ENCODE data around the gene ECT2L.
A peak's percentile ranks its signal among the peaks of the same experiment; 100 is the strongest.

Gene ECT2L, protein sequence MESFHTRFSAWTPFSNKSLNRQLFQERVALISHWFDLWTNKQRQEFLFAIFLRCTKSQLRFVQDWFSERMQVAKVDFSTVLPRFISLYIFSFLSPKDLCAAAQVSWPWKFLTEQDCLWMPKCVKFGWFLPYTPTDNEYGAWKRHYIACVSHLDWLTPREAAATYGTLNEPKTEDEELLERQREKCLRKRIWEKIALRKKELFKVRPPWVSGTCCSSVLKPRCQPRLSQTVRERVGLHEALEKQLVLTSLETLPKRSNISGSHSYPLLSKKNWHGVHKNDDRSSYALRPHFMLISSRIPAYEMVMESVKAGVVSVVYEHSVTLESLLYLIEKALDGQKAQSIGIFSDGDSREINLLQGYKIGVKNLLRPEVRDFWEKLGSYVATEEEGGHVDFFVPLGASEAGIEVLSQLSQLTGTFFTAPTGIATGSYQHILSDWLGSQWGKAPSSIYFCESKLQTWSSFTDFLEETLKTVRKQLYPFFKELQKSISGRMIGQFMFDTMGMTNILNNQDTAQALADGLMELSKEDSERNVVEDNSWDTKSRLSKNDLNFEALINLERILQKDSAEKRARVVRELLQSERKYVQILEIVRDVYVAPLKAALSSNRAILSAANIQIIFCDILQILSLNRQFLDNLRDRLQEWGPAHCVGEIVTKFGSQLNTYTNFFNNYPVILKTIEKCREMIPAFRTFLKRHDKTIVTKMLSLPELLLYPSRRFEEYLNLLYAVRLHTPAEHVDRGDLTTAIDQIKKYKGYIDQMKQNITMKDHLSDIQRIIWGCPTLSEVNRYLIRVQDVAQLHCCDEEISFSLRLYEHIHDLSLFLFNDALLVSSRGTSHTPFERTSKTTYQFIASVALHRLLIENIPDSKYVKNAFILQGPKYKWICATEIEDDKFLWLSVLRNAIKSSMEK

DNA sequence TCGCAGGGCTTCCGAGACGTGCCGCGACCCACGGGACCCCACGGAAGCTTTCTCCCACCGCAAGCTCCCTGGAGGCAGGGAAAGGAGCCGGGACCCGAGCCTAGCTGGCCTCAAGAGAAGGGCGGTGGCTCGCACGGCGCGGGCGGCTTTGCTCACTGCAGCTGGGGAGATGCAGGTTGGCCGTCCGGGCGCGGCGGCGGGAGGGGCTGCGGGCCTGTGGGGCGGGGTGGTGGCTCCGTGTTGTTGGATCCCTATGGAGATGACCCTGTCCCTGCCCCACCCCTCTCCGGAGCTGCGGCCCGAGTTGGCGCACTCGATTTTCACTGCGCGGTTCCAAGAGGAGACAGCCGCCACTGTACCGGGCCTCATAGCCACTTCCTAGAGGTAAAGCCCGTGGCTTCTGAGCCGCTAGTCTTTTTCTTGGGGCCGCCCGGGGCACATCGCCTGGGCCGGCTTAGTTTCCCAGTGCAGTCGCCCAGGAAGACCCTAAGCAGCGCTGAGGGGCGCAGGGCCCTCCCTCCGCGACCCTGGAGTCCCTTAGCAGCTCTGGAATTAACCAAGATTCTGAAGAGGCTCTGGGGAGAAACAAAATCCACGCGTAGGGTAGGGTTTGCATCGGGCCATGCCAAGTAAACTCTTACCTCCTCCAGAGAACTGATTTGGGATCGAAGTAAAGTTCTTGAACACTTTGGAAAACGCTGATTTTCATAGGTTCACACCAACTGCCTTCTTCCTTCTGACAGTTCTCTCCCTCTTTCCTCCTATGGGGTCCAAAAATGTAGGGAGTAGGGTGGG, at the start of gene ECT2L:
Gene ECT2L, plus strand, starts transcription at position 279 of the 795 bp plus-strand sequence. CDS start 17,188 bp downstream, outside the sequence.
- no peak for DNase-seq

DNA sequence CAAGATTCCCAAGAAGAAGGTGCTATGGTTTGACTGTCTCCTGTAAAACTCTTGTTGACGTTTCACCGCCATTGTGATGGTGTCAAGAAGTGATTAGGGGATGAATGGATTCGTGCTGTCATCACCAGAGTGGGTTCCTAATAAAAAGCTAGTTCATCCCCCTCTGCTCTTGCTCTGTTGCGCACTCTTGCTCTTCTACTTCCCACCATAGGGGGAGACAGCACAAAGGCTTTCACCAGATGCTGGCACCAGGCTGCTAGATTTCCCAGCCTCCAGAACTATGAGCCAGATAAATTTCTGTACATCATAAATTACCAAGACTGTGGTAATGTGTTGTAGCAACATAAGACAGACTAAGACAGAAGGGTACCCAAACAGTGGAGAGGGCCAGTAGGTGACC, 43.9 kb upstream of the ECT2L start:
- DNase-seq, result no peak

DNA sequence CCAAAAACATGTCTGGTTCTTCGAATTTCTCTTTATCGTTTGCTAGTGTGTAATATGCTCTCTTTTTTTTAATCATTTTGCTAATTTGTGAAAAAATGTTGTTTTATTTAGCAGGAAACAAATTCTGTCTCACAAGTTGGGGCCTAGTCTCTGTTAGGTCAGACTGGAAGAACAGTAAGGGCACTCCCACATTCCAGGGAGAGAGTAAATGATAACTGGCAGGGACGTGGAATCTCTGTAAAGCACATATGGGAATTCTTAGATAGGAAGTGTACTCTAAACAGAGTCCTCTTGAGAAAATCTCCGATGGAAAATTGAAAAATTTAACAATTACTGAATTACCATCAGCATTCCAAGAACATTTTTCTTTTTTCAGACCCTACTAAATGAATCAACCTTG, 38.8 kb upstream of the ECT2L start:
- no peak for DNase-seq

DNA sequence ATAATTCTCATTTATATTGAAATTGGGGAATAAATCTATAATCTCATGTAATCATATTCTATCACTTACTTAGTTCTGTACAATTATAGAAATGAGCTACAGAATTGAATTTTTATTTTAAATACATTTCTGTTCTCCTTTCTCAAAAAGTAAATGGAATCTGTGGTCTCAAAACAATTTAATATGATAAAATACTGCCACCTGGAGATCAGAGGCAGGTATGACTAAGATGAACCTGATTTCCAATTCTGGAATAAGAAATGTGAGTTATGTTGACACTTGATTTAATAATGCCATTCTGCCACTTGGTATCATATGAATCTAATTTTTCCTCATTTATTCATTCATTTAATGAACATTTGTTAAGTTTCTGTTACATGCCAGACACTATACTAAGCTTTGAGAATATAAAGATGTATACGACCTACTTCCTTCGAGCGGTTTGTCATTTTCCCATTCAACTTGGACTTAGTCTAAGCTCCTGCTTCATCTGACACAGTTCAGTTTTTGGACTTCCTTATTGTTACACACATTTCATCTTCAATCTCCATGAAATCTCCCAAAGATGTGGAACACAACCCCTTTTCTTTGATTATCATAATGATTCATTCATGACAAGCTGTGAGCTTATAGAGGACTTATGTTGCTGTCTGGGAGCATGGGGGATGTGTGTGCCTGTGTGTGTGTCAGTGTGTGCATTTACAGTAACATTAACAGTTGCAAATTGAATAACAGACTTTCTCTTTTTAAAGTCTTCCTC, 29.8 kb upstream of the ECT2L start:
- DNase-seq, result peak; percentile 53

DNA sequence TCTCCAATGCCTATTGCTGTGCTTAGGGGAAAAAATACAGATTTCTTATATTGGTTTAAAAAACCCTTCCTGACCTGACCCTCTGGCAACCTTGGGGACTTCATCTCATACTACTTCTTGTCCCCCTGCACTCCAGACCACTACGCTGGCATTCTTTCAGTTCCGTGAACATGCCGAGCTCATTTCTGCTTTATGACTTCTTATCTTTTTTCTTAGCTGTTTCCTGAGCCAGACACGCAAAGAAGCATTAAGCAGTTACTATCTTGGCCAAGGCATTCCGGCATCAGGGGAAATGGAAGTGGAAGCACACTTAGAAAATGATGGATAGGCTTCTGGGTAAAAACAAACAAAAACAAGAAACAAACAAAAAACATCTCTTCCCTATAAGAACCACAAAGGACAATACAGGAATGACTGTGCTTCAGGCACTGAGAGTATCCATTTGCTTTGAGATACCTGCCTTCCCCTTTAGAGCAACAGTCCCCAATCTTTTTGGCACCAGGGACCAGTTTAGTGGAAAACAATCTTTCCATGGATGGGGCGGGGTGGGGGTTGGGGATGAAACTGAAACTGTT, 26.7 kb upstream of the ECT2L start:
- no peak for DNase-seq

DNA sequence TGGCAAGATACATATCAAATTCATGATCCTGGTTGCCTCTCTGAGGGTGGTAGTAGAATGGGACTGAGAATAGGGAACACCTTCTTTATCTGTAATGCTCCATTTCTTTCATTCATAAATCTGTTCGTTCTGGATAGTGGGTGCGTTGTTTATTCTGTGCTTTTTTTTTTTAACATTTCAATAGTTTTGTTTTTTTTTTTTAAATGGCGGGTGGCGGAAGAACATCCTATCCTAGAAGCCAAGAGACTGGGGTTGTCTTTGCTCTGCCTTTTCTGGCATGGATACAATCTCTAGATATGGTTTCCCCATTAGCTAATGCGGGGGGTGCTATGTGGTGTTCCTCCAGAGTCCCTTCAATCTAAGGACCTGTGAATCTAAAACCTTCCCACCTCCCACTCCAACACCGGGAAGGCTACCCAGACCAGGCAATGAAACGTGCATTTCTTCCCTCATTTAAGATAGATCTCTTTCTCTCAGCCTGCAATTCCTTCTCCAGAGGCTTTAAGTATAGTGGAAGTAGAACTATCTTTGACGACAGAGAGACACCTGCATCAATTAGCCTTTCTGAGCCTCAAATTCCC, 23.2 kb upstream of the ECT2L start:
- peak; percentile 49 for DNase-seq

DNA sequence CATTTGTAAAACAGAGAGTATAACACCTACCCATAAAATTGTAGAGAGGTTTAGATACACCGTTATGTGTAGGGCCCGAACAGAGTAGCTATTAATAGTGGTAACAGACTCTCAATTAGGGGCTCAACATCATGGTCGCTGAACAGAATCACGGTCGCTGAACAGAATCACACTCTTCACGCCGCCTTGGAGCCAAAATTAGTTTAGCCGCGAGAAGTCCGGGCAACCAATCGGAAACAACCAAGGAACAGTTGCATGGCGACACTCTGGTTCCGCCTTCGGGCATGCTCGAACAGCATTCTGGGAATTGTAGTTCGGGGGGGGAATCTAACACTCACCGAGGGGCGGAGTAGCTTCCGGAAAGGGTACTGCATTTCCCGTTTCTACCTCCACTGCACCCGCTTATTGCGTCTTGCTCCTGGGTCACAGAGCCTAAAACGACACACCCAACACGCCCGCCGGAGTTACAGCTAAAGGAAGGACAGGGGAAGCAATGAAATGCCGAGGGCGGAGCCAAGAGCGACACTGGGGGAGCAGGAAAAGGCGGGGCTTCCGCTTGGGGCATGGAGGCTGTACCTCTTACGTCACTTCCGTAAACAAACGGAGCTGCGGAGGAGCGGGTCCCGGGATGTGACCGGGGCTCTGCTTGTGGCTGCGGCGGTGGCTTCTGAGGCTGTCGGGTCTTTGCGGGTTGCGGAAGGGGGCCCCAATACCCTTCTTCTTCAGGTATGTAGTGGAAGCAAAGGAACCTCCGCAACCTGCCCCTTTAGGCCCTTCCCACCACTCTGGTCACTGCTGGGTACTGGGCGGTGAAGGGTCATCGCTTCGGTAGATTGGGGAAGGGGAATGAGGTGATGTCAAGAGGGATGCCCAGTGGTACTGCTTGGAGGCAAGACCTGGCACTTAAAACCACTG, 22.5 kb upstream of the ECT2L start, which contains the start of gene CCDC28A:
Gene CCDC28A, plus strand, starts transcription at position 593 of the 915 bp plus-strand sequence. CDS start 2,352 bp downstream, outside the sequence.
- DNase-seq, result peak; percentile 98

DNA sequence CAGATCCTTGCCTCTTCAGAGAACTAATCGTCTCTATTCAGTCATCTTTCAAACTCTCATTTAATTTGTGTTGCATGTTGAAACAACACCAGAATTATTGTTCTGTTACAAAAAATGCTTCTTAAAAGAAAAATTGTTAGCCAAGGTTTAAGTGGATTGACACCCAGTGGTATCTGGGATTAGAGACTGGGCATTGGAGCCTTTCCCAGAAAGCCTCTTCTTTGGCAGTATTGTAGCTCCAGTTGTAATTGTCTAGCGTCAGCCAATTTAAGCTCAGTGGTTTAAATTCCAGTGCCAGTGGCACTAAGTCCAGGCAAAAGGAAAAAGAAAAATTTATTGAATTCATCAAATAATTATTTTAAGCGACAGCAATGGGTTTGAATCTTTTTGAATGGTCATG, 21.5 kb upstream of the ECT2L start:
- DNase-seq, result no peak

DNA sequence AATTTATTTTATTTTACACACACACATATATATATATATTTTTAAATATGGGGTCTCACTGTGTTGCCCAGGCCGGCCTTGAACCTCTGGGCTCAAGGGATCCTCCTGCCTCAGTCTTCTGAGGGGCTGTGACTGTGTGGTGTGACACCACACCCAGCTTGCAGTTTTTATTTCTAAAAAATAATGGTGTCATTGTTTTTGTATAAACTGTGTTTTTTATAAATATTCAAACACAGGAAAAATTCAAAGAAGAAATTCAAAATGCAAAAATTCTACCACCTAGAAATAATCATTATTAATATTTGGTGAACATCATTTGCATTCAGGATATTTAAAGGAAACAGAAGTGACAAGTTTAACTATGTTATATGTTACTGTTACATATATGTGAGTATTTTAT, 19.2 kb upstream of the ECT2L start:
- no peak for DNase-seq

DNA sequence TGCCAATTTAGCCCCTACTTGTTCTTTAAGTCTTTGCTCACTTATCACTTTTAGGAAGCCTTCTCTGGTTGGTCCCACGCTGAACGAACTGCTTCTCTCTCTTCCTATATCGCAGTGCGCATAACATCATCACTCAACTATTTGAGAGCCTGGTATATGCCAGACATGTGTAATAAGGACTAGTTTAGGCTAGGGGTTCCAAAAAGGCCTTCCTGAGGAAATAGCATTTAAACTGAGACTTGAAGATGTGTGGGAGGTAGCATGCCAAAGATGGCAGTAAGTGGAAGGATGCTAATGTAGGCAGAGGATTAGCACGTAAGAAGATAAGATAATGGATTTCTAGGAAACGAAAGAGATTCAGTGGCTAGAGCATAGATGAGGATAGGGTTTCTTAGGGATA, 17.6 kb upstream of the ECT2L start:
- DNase-seq, result no peak

DNA sequence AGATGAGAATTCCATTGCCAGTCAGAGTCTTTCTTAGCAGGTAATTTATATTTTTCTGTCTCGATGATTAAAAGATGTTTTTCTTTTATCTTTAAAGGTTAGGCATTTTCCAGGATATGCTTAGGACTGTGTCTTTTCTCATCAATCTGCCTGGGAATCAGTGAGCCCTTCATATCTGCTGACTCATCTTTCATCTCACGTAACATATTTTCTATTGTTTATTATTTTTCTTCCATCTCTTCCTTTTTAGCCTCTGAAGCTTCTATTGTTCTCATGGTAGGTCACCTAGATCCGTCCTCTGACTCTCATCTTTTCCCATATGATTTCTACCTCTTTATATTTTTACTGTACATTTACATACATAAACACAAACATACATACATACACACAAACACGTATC, 13.6 kb upstream of the ECT2L start:
- no peak for DNase-seq

DNA sequence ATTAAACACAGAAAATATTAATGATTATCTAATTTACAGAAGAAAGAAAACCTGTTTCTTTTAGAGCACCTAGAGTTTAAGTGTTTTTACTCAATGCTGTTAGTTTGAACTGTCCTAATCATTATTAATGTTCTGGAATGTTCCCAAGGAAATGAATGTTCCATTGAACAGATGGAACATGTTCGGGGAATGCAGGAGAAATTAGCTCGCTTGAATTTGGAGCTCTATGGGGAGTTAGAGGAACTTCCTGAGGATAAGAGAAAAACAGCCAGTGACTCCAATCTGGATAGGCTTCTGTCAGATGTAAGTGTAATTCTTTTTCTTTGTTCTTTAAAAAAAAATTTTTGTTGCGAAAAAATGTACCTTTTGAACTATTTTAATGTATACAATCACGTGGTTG, 10.8 kb upstream of the ECT2L start:
- no peak for DNase-seq

DNA sequence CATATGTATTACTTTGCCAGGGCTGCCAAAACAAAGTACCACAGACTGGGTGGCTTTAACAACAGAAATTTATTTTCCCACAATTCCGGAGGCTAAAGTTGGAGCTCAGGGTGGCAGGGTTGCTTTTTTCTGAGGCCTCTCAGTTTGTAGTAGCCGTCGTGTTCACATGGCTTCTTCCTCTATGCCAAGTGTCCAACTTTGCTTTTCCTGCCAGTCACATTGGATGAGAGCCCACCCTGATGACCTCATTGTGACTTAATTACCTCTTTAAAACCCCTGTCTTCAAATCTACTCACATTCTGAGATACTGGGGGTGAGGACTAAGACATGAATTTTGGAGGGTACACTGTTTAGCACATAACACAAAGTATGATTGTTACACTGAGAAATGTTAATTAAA, 9.9 kb upstream of the ECT2L start:
- no peak for DNase-seq

DNA sequence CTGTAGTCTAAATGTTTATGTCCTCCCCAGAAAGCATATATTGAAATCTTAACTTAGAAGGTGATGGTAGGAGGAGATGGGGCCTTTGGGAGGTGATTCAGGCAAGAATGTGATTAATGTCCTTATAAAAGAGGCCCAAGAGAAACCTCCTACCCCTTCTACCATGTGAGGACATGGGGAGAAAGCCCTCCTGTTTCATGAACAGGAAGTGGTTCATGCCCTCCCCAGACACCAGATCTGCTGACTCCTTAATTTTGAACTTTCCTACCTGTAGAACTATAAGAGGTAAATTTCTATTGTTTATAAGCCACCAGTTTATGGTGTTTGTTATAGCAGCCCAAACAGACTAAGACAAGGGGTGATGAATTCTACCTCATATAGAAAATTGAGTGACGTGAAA, 8.7 kb upstream of the ECT2L start:
- no peak for DNase-seq

DNA sequence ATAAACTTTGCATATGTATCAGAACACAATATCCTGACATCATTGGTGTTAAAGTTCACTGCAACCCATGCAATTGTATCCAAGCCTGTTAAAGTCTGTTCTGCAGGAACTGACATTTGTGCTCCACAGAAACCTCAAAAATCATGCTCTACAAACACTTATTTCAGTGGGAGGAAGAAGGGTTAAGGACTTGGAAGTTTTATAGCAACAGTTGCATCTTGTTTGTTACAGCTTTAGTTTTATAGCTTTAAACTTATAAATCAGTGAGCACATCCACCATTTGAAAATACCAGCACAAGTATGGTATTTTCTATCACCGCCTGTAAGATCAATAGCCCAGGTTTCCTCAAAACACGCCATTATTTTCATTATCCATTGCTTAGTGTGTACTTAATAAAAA, 884 bp downstream of the ECT2L start:
- DNase-seq, result no peak

DNA sequence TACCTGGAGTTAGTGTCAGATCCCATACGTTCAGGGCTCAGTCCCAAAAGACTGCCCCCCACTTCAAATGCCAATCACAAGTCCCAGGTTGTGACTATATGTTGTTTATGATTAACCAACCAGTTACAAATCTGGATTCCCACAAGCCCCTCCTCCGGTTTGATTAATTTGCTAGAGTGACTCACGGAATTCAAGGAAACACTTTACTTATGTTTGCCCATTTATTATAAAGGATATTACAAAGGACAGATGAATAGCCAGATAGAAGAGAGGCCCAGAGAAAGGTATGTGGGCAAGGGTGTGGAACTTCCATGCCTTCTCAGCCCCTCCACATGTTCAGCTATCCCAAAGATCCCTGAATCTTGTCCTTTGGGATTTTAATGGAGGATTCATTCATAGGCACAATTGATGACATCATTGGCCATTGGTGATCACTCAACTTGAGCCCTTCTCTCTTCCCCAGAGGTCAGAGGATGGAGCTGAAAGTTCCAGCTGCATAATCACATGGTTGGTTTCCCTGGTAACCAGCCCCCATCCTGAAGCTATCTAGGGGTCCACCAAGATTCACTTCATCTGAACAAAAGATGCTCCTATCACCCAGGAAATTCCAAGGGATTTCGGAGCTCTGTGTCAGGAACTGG, 2.0 kb downstream of the ECT2L start:
- no peak for DNase-seq

DNA sequence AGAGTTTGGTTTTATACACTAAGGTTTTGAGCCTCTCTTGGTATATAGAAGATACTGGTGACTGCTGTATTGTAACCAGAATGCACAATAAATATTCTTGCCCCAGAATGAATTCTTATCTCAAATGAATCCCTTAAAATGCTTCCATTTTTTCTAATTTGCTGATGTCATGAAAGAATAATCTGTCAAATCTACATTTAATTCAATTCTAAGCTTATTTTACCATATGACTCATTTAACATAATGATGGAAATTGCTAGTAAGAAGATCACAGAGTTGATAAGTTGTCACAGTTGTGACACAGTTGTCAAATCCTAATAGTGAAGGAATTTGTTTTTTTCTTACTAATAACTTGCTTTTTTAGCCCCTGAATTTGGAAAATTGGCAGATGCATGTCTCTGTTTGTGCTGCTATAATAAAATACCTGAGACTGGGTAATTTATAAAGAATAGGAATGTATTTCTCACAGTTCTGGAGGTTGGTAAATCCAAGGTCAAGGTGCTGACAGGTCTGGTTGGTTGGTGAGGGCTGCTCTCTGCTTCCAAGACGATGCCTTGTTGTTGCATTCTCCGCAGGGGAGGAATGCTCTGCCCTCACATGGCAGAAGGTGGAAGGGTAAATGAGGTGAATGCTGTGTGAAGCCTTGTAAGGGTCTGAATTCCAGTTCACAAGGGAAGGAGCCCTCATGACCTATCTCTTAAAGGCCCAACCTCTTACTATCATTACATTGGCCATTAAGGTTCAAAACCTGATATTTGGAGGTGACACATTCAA, 4.7 kb downstream of the ECT2L start:
- peak; percentile 15 for DNase-seq

DNA sequence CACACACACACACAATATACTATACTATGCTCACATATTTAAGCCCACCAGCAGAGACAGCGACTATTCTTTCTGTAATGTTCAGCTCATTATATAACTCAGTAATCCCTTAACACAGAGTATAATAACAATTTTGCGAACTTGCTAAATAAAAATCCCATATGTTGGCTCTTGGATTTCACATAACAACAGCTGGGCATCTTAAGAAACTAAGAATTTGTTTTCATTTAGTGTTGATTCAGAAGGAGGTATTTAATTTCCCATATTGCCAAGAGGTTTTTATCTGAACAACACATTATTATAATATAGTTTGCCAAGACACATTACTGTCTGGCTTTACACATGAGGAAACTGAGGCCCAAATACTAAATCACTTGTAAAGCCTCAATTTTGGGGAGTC, 7.4 kb downstream of the ECT2L start:
- DNase-seq, result no peak

DNA sequence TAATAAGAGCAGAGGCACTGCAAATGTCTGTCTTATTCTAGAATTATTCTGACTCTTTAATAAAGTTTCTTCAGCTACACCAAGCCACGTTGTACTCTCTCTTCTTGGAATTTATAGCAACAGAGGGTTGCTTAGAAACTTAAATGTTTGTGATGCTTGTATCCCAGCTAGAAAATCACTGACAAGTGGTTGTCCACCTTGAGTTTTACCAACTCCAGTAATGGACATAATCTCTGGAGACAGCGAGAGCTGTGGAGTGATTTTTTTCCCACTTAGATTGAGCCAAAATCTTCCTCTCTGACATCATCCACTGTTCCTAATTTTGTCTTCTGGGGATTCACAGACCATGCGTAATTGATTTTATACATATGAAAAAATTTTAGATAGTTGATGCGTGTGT, 8.0 kb downstream of the ECT2L start:
- no peak for DNase-seq
